Renal cortical epithelial cell (primary cell): ENCODE data around the gene TRMT1. TPM values are rescaled to one million over a fixed set of nuclear protein-coding genes. Genes with fewer than 3 reads are reported as not detected.

Experiments used
- DNase-seq: peaks from one replicate; pipeline ENCODE4 v3.0.0-alpha.2; 2011; ENCODE audit warnings: low read depth
- total RNA-seq: library from RNA; depleted of rRNA; stranded (reverse); fragments of >200 nt; gene quantifications from 2 replicates; pipeline ENCODE4 v1.2.3, GENCODE V29; 2014

TRMT1 gene
- total RNA-seq, 1 donor from 2014 or later: 32.8 TPM

- DNase-seq: peak; percentile 73
Observed at GRCh38 chr19:13091400-13092157, 25.0 kb downstream of the TRMT1 start.

- no peak for DNase-seq
Observed at GRCh38 chr19:13090511-13091231, 25.9 kb downstream of the TRMT1 start.

GRCh38 chr19:13089857-13090507 lies 26.6 kb downstream of the TRMT1 start:
- DNase-seq: no peak

GRCh38 chr19:13089139-13089856 lies 27.2 kb downstream of the TRMT1 start:
- DNase-seq: no peak

GRCh38 chr19:13087795-13088537 lies 28.6 kb downstream of the TRMT1 start:
- DNase-seq: no peak

- DNase-seq: no peak
Observed at GRCh38 chr19:13087295-13087694, 29.2 kb downstream of the TRMT1 start.

GRCh38 chr19:13086341-13086740 lies 30.2 kb downstream of the TRMT1 start:
- no peak for DNase-seq

GRCh38 chr19:13085666-13086065 lies 30.9 kb downstream of the TRMT1 start:
- no peak for DNase-seq

- DNase-seq: no peak
Observed at GRCh38 chr19:13083627-13084026, 32.9 kb downstream of the TRMT1 start.

GRCh38 chr19:13083008-13083404 lies 33.5 kb downstream of the TRMT1 start:
- no peak for DNase-seq

GRCh38 chr19:13082192-13083007 lies 34.1 kb downstream of the TRMT1 start:
- peak; percentile 18 for DNase-seq

GRCh38 chr19:13079542-13079986 lies 37.0 kb downstream of the TRMT1 start:
- DNase-seq: no peak

- DNase-seq: no peak
Observed at GRCh38 chr19:13078897-13079541, 37.5 kb downstream of the TRMT1 start.

GRCh38 chr19:13078381-13078780 lies 38.2 kb downstream of the TRMT1 start:
- no peak for DNase-seq

- DNase-seq: no peak
Observed at GRCh38 chr19:13077240-13077639, 39.3 kb downstream of the TRMT1 start.

GRCh38 chr19:13076787-13077186 lies 39.8 kb downstream of the TRMT1 start:
- no peak for DNase-seq

- no peak for DNase-seq
Observed at GRCh38 chr19:13076320-13076719, 40.2 kb downstream of the TRMT1 start.

- no peak for DNase-seq
Observed at GRCh38 chr19:13074378-13074777, 42.2 kb downstream of the TRMT1 start.

- no peak for DNase-seq
Observed at GRCh38 chr19:13073263-13073662, 43.3 kb downstream of the TRMT1 start.
